PC-9 (cell line): Measurements from ENCODE around the gene PTGIR. TPM values are rescaled to one million over a fixed set of nuclear protein-coding genes. Genes with fewer than 3 reads are reported as not detected.

Source experiments
- BruUV-seq: library from RNA; stranded (reverse); fragments of 400-500 nt; replicated peaks from 2 replicates; lab custom pipeline; 2021; lab: Mats Ljungman, UMichigan
- CTCF ChIA-PET: fragments of 300-600 bp; sonication (Branson Sonifier 250); formaldehyde crosslinking; loops from one replicate; lab custom pipeline; 2022; ENCODE audit warnings: antibody characterized with exemption; lab: Charles Lee
- POLR2A ChIA-PET: fragments of 300-600 bp; sonication (Branson Sonifier 250); formaldehyde crosslinking; loops from one replicate; lab custom pipeline; 2022; ENCODE audit warnings: antibody characterized with exemption; ENCODE audit not compliant: unreplicated experiment; lab: Charles Lee
- DNase-seq, 2 experiments: peaks; one replicate each; pipeline versions ENCODE4 v3.0.0 to v3.0.0-alpha.2; 2015 to 2022; ENCODE audit warnings: mixed read lengths in 1 of 2
- H2AFZ ChIP-seq: fragments of 200-600 bp; sonication (generic); 2 replicates; pipeline ENCODE4 v1.8.1; 2017; ENCODE audit warnings: antibody characterized with exemption
- H3F3A ChIP-seq: fragments of 200-600 bp; sonication (generic); 2 replicates; pipeline ENCODE4 v1.8.1; 2017; ENCODE audit warnings: antibody characterized with exemption, mild to moderate bottlenecking, low read depth; ENCODE audit not compliant: insufficient read depth
- H3K27ac ChIP-seq: fragments of 200-600 bp; sonication (generic); 2 replicates; pipeline ENCODE4 v1.6.1; 2016; ENCODE audit warnings: mixed run types
- H3K27me3 ChIP-seq: fragments of 200-600 bp; sonication (generic); 2 replicates; pipeline ENCODE4 v1.6.1; 2016; ENCODE audit warnings: low read depth, mixed run types; ENCODE audit not compliant: insufficient read depth
- H3K36me3 ChIP-seq: fragments of 200-600 bp; sonication (generic); 2 replicates; pipeline ENCODE4 v1.6.1; 2016; ENCODE audit warnings: low read depth, mixed run types
- H3K4me1 ChIP-seq: fragments of 200-600 bp; sonication (generic); replicated peaks from 2 replicates; pipeline ENCODE4 v1.6.1; 2016; ENCODE audit warnings: mixed run types; ENCODE audit not compliant: insufficient read depth
- H3K4me2 ChIP-seq: fragments of 200-600 bp; sonication (generic); 2 replicates; pipeline ENCODE4 v1.6.1; 2017; ENCODE audit warnings: mixed run types
- H3K4me3 ChIP-seq: fragments of 200-600 bp; sonication (generic); 2 replicates; pipeline ENCODE4 v1.6.1; 2016; ENCODE audit warnings: mixed run types
- H3K79me2 ChIP-seq: fragments of 200-600 bp; sonication (generic); 2 replicates; pipeline ENCODE4 v1.6.1; 2017; ENCODE audit warnings: low read depth, mixed run types
- H3K9me2 ChIP-seq: fragments of 200-600 bp; sonication (generic); 2 replicates; pipeline ENCODE4 v1.8.1; 2017; ENCODE audit warnings: mild to moderate bottlenecking; ENCODE audit not compliant: insufficient read depth
- H3K9me3 ChIP-seq: fragments of 200-600 bp; sonication (generic); 2 replicates; pipeline ENCODE4 v1.8.1; 2016; ENCODE audit warnings: low read depth; ENCODE audit not compliant: insufficient read depth
- H4K20me1 ChIP-seq: fragments of 200-600 bp; sonication (generic); 2 replicates; pipeline ENCODE4 v1.8.1; 2017; ENCODE audit not compliant: insufficient read depth
- CTCF ChIP-seq: fragments of 200-600 bp; sonication (generic); conservative IDR thresholded peaks from 2 replicates; pipeline ENCODE4 v1.6.1; 2017; ENCODE audit warnings: mixed run types, antibody characterized with exemption, mild to moderate bottlenecking, moderate library complexity
- EZH2 ChIP-seq: fragments of 200-600 bp; sonication (generic); IDR thresholded peaks from 2 replicates; pipeline ENCODE4 v1.8.0; 2017; ENCODE audit warnings: antibody characterized with exemption, low read depth
- intact Hi-C: fragments of 100-400 bp; cut with micrococcal nuclease; formaldehyde crosslinking; loops from one replicate; pipeline ENCODE4 v1.10.0; 2022; ENCODE audit not compliant: unreplicated experiment
- total RNA-seq: library from RNA; stranded (reverse); gene quantifications from 2 replicates; pipeline ENCODE4 v1.2.3, GENCODE V29; 2021

PTGIR gene
- total RNA-seq, 1 experiment from 2014 or later = 0.28 TPM

GRCh38 chr19:46608178-46608577, 16.7 kb downstream of the PTGIR start:
- TF ChIP-seq EZH2 = no peak
- TF ChIP-seq CTCF = no peak
- BruUV-seq = no TSS peak
- no peaks in the 10 kb centered on the region for H3K9me2 ChIP-seq
- intact Hi-C loops = no loop called here
- CTCF ChIA-PET = no interaction called here
- H3K36me3 ChIP-seq = peaks cover 18% of the 10 kb centered on the region; the same call in 1 of the 2 replicates
- H4K20me1 ChIP-seq = no peaks in the 10 kb centered on the region
- no peak overlapping the region for H3K27ac ChIP-seq
- peaks cover 12% of the 10 kb centered on the region; the same call in 1 of the 2 replicates for H3F3A ChIP-seq
- no peaks in the 10 kb centered on the region for H3K4me1 ChIP-seq
- H3K4me3 ChIP-seq = no peak overlapping the region
- H3K9me3 ChIP-seq = no peaks in the 10 kb centered on the region
- no peak overlapping the region for H3K4me2 ChIP-seq
- DNase-seq = no peak
- no peaks in the 10 kb centered on the region for H3K27me3 ChIP-seq
- peaks cover 15% of the 10 kb centered on the region for H3K79me2 ChIP-seq
- H2AFZ ChIP-seq = no peak overlapping the region
- POLR2A ChIA-PET = no interaction called here

- intact Hi-C loops = no loop called here
- Histone ChIP-seq H4K20me1 (no peaks in the 10 kb centered on the region), H3K4me2 (no peak overlapping the region), H3K36me3 (peaks cover 18% of the 10 kb centered on the region; the same call in 1 of the 2 replicates), H3K9me3 (no peaks in the 10 kb centered on the region), H3F3A (peaks cover 11% of the 10 kb centered on the region; the same call in 1 of the 2 replicates), H3K4me1 (peaks cover 7% of the 10 kb centered on the region; the same call in 1 of the 2 replicates), H3K27me3 (no peaks in the 10 kb centered on the region), H3K79me2 (peaks cover 23% of the 10 kb centered on the region), H3K9me2 (no peaks in the 10 kb centered on the region), H3K27ac (no peak overlapping the region), H2AFZ (no peak overlapping the region), H3K4me3 (no peak overlapping the region)
- BruUV-seq = no TSS peak
- TF ChIP-seq EZH2 = no peak
- TF ChIP-seq CTCF = no peak
- CTCF ChIA-PET = no interaction called here
- POLR2A ChIA-PET = interaction anchor here (0.6 kb wide), 1 partner anchor 992 kb away, joined by 4 read pairs; no protein-coding TSS in a partner anchor
- no peak for DNase-seq
These were observed 17.4 kb downstream of the PTGIR start for GRCh38 chr19:46607448-46607841.

- peaks cover 18% of the 10 kb centered on the region; the same call in 1 of the 2 replicates for H3K36me3 ChIP-seq
- no peak overlapping the region for H2AFZ ChIP-seq
- H3K79me2 ChIP-seq = peaks cover 29% of the 10 kb centered on the region
- intact Hi-C loops = no loop called here
- H3F3A ChIP-seq = peaks cover 8% of the 10 kb centered on the region; the same call in 1 of the 2 replicates
- POLR2A ChIA-PET = interaction anchor here (0.6 to 0.7 kb wide), 2 partner anchors 54 to 991 kb away, joined by 3 to 4 read pairs; partner anchors contain the start of gene DACT3
- H3K4me2 ChIP-seq = no peak overlapping the region
- H3K27me3 ChIP-seq = no peaks in the 10 kb centered on the region
- CTCF ChIA-PET = no interaction called here
- H3K9me2 ChIP-seq = no peaks in the 10 kb centered on the region
- no peak for DNase-seq
- BruUV-seq = no TSS peak
- H3K27ac ChIP-seq = no peak overlapping the region
- H3K4me3 ChIP-seq = no peak overlapping the region
- TF ChIP-seq CTCF (no peak), EZH2 (no peak)
- H4K20me1 ChIP-seq = no peaks in the 10 kb centered on the region
- H3K4me1 ChIP-seq = peaks cover 12% of the 10 kb centered on the region; the same call in 1 of the 2 replicates
- H3K9me3 ChIP-seq = no peaks in the 10 kb centered on the region
These were observed 18.0 kb downstream of the PTGIR start for GRCh38 chr19:46606681-46607447.
